Brain microvascular endothelial cell (primary cell): ENCODE results near the gene TTC34.

ENCODE experiments used
- DNase-seq: peaks from one replicate; pipeline ENCODE4 v3.0.0-alpha.2; 2020
- H3K27ac ChIP-seq: fragments of 250-450 bp; sonication (Bioruptor Pico); 2 replicates; pipeline ENCODE4 v1.5.1; 2020; ENCODE audit warnings: mild to moderate bottlenecking, moderate library complexity
- H3K27me3 ChIP-seq: fragments of 250-450 bp; sonication (Bioruptor Pico); replicated peaks from 2 replicates; pipeline ENCODE4 v1.5.1; 2020; ENCODE audit warnings: mild to moderate bottlenecking
- H3K36me3 ChIP-seq: fragments of 250-450 bp; sonication (Bioruptor Pico); replicated peaks from 2 replicates; pipeline ENCODE4 v1.5.1; 2020; ENCODE audit warnings: mild to moderate bottlenecking
- H3K4me3 ChIP-seq: 2 replicates; pipeline ENCODE4 v1.5.1; 2011; ENCODE audit warnings: low read depth, mild to moderate bottlenecking, control low read depth, low read length, moderate library complexity
- CTCF ChIP-seq: IDR thresholded peaks from 2 replicates; pipeline ENCODE4 v1.5.1; 2011; ENCODE audit warnings: low read depth, mild to moderate bottlenecking, moderate library complexity, low read length, control low read depth, inconsistent platforms; ENCODE audit errors: missing control alignments
- in situ Hi-C: cut with HindIII; loops from 2 replicates; pipeline ENCODE4 v1.10.0; 2017; ENCODE audit warnings: low sequenced_read_pairs, low pct_ligation_motif_present

Gene TTC34

GRCh38 chr1:2591581-2592261 is 209.8 kb downstream of the TTC34 start:
- Histone ChIP-seq H3K4me3 (no peak overlapping the region), H3K27ac (no peak overlapping the region), H3K36me3 (no peaks in the 10 kb centered on the region), H3K27me3 (no peaks in the 10 kb centered on the region)
- no peak for TF ChIP-seq CTCF
- in situ Hi-C loops = no loop called here
- no peak for DNase-seq

GRCh38 chr1:2591233-2591580 is 210.3 kb downstream of the TTC34 start:
- no peak for TF ChIP-seq CTCF
- in situ Hi-C loops = no loop called here
- Histone ChIP-seq H3K27ac (no peak overlapping the region), H3K27me3 (no peaks in the 10 kb centered on the region), H3K36me3 (no peaks in the 10 kb centered on the region), H3K4me3 (no peak overlapping the region)
- no peak for DNase-seq

- Histone ChIP-seq H3K27me3 (no peaks in the 10 kb centered on the region), H3K36me3 (no peaks in the 10 kb centered on the region), H3K27ac (no peak overlapping the region), H3K4me3 (no peak overlapping the region)
- TF ChIP-seq CTCF = no peak
- no peak for DNase-seq
- in situ Hi-C loops = no loop called here
Measured at GRCh38 chr1:2590233-2591141, 211.0 kb downstream of the TTC34 start.

- H3K27ac ChIP-seq = no peak overlapping the region
- no peaks in the 10 kb centered on the region for H3K36me3 ChIP-seq
- no peak for DNase-seq
- H3K27me3 ChIP-seq = no peaks in the 10 kb centered on the region
- no peak overlapping the region for H3K4me3 ChIP-seq
- in situ Hi-C loops = no loop called here
- no peak for TF ChIP-seq CTCF
Measured at GRCh38 chr1:2589431-2590232, 211.9 kb downstream of the TTC34 start.

GRCh38 chr1:2588661-2589430 is 212.6 kb downstream of the TTC34 start:
- no peak for DNase-seq
- no peak for TF ChIP-seq CTCF
- H3K4me3 ChIP-seq = no peak overlapping the region
- no peaks in the 10 kb centered on the region for H3K27me3 ChIP-seq
- no peak overlapping the region for H3K27ac ChIP-seq
- in situ Hi-C loops = no loop called here
- H3K36me3 ChIP-seq = no peaks in the 10 kb centered on the region
